Ramos (cell line): Measurements from ENCODE around the gene CPT1A.

ENCODE experiments used
- in situ Hi-C: fragments of 300-500 bp; cut with MboI; formaldehyde crosslinking; loops from one replicate; pipeline ENCODE4 v1.14.3; 2022; ENCODE audit warnings: low sequenced_read_pairs; ENCODE audit not compliant: unreplicated experiment

The CPT1A gene

DNA sequence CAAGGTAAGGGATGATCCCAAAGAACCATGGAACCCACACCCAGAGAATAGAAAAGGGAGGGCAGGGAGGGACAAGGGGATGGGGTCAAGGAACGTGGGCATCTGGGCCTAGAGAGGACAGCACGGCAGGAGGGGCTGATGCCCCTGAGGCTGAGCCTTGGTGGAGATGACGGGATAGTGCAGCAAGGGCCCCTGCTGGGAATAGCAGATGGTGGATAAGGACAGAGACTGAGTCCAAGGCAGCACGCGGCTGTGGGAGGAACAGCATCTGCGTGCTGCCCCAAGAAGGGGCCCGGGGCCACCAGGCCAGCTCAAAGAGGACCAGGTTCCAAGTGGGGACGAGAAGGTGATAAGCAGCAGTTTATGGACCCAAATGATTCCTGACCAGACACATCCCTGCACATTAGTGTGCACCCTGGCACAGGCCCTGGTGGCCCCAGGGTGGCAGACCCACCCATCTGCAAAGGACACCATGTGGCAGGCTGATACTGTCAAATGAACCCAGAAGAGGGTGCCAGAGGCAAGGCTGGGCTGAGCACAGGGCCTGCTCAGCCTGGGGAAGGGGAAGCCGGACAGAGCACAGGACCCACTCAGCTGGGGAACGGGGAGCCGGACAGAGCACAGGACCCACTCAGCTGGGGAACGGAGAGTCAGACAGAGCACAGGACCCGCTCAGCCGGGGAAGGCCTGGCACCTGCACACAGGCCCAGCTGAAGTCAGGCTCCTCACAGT, 77.6 kb downstream of the CPT1A start:
- in situ Hi-C loops, result no loop called here

DNA sequence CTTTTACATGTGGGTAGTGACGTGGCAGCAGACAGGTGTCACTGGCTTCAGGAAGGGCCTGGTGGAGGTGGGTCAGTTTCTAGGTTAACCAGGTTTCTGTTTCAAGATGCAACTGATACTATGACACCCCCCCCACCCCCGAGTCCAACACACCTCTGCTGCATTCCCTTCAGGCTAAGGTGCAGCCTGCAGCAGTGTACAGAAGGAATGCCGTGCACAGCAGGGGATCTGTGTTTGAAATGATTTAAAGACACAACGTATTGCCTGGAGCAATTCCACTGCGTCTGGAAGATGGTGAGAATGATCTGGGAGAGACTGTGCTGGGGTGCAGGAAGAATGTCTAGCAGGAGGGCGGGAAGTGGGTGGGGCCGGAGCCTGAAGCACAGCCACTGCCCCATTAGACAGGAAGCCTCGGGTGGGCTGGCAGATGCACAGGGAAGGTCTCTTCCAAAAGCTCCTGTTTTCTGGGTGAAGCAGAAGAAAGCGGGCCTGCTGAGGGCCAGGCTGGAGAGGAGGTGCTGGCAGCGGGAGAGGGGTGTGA, 78.5 kb downstream of the CPT1A start:
- in situ Hi-C loops, result no loop called here

- in situ Hi-C loops, result no loop called here
Observed at GRCh38 chr11:68762481-68762880, 79.2 kb downstream of the CPT1A start.

- in situ Hi-C loops, result no loop called here
Observed at GRCh38 chr11:68761801-68762200, 79.9 kb downstream of the CPT1A start.

- in situ Hi-C loops, result no loop called here
Observed at GRCh38 chr11:68759991-68760390, 81.7 kb downstream of the CPT1A start.

DNA sequence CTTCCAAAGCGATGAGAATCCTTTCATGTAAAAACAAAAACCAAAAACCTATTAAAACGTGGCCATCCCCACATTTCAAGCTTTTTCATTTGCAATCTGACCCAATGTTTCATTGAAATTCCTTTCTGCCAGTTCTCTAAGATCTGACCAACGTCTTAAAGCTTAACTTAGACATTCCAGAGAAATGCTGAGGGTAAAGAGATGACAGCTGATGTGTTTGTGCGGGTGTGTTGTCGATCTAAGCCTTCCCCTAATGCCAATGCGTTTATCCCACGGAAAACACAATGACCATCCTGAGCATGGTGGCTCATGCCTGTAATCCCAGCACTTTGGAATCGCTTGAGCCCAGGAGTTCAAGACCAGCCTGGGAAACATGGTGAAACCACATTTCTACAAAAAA, 84.0 kb downstream of the CPT1A start:
- in situ Hi-C loops, result no loop called here

- in situ Hi-C loops, result no loop called here
Observed at GRCh38 chr11:68756171-68756766, 85.4 kb downstream of the CPT1A start.

DNA sequence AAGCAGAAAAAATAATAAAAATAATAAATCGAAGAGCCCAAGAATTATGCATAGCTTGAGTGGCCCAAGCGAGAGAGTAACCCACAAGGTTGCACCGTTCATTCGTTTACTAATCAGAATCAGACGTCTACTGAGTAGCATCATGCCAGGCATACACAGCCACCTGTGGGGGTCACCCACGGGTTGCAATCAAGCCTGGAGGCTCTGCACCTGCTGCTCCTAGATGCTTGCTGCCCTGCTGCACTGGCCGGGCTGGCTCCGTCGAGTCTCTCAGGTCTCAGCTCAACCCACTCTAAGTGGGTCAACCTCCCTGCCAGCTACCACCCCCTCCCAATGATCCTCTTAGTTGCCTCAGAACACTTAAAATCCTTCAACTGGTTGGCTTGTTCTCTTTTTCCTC, 88.4 kb downstream of the CPT1A start:
- in situ Hi-C loops, result no loop called here

- in situ Hi-C loops, result no loop called here
Observed at GRCh38 chr11:68751331-68751856, 90.3 kb downstream of the CPT1A start, which contains the start of gene TESMIN. TSS of gene TESMIN (minus strand) at chr11:68751520. CDS start at chr11:68750660, 860 bp downstream.

GRCh38 chr11:68751004-68751325, 90.8 kb downstream of the CPT1A start:
- in situ Hi-C loops, result no loop called here

DNA sequence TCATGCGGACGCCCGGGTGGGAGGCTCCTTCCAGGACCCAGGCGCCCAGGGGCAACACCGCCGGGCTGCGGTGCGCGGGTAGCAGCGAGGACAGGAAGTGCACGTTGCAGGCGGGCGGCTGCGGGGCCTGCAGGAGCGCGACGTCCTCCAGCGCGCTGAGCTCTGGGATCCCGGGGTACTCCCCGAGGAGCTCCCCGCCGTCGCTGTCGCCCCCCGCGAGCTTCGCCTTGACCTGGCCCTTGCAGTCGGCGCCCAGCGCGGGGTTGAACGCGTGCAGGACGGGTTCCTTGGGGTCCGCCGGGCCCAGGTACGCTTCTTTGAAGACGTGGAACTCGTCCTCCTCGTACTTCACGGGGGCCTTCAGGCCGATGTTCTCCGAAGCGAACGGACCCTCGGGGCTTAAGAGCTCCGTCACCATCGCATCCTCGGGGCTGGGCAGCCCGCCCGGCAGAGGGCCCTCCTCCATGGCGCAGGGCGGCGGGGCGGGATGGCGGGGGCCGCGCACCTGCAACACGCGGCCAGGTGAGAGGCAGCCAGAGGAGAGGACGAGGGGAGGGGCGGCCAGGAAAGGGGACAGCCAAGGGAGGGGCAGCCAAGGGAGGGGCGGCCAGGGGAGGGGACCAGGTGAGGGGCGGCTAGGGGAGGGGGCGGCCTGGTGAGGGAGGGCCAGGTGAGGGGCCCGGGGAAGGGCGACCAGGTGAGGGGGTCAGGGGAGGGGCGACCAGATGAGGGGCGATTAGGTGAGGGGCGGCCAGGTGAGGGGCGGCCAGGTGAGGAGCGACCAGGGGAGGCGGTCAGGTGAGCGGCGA, 91.3 kb downstream of the CPT1A start:
- in situ Hi-C loops, result no loop called here

- in situ Hi-C loops, result no loop called here
Observed at GRCh38 chr11:68749229-68750123, 92.2 kb downstream of the CPT1A start.

DNA sequence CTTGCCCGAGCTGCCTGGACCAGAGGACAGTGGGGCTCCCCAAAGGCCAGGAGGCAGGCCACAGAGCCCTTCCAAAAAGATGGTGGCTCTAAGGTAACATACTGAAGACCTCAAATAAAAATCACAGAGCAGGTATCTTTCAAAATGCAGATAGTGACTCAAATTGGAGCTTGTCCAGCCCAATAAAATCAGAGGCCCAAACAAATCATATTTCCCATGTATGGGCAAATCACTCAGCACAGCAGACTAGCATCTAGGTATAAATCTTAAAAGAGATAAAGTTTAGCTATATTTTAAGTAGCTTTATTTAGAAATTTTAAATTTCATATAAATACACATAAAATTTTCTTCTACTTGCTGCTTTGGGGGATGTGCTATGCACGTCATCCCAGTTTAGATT, 93.7 kb downstream of the CPT1A start:
- in situ Hi-C loops, result no loop called here

GRCh38 chr11:68743539-68743938, 98.2 kb downstream of the CPT1A start:
- in situ Hi-C loops, result no loop called here

GRCh38 chr11:68741463-68741862, 100.3 kb downstream of the CPT1A start:
- in situ Hi-C loops, result no loop called here

DNA sequence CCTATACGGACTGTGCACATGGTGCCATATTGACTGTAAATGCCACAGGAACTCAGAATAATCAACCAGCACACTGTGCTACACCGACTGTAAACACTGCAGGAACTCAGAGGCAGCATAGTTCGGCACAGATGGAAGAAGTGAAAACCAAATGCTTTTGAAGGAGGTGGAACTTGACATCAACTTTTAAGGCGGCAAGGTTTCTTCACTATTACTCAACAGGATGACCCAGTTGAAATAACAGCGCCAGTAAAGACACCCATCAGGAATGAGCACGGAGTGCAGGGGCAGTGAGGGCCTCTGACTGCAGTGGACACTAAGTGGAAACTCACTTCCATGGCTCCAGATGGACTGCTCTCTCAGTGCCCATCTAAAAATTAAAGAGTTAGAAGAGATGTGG, 106.1 kb downstream of the CPT1A start:
- in situ Hi-C loops, result no loop called here

- in situ Hi-C loops, result no loop called here
Observed at GRCh38 chr11:68735125-68735524, 106.6 kb downstream of the CPT1A start.

DNA sequence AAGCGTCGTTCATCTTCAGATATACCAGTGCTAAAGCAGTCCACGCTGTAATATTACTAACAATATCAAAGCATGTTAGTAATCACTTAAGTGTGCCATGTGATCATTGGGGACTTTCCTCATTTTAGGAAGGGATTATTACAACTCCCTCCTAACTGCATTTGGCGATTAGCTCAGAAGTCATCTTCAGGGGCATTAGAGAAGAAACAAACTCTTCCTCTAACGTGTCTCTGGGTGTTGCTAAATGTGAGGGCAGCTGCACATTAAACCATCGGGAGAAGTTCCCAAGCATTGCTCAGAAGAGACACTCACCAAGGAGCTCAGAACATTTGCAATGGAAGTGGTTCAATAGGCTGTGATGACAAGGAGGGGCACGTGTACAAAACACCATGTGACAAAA, 107.6 kb downstream of the CPT1A start:
- in situ Hi-C loops, result no loop called here

GRCh38 chr11:68727783-68728182, 113.9 kb downstream of the CPT1A start:
- in situ Hi-C loops, result no loop called here

DNA sequence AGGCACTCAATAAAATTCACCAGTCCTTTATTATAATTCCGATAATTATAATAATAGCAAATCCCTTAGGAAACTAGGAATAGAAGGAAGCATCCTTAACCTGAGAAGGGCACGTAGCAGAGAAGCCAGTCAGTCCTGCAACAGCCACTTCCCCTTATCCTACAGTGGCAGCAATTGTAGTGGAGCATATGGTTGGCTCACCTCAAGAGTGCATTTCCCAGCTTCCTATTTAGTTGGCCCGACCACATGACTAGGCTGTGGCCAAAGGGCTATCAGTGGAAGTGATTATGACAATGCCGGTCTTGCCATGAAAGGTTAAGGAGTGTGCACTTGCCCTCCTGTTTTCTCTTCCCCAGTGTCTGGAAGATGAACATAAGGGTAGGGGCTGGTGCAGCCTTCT, 117.4 kb downstream of the CPT1A start:
- in situ Hi-C loops, result no loop called here
